ENCODE data around the gene CDK5. TPM values are rescaled to one million over a fixed set of nuclear protein-coding genes. Genes with fewer than 3 reads are reported as not detected.

CDK5 gene
- total and polyA plus RNA-seq, 9 of the 15 experiments (the other 6 are each of a cell fraction or from before 2014, with no cell fraction given): 3.2 to 38.0 (median 27.5) TPM

GRCh38 chr7:151081170-151082101 lies 23.7 kb upstream of the CDK5 start (continued):
- peak in 1 of 2 experiments; percentile 38; a peak in 1 of 4 replicates for TF ChIP-seq MLLT1 (IDR thresholded peaks at IDR 0.05)
- TF ChIP-seq FUS (optimal IDR thresholded peaks at IDR 0.05; ENCODE audit: low read depth, low read length): peak; percentile 60
- no peak for TF ChIP-seq RFX1 (IDR thresholded peaks at IDR 0.05)
- TF ChIP-seq PHB (CRISPR knock-in tag; IDR thresholded peaks at IDR 0.05): no peak
- TF ChIP-seq ZNF140 (CRISPR knock-in tag; IDR thresholded peaks at IDR 0.05): no peak
- TF ChIP-seq MAFG (tag; conservative IDR thresholded peaks at IDR 0.05): no peak
- peak; percentile 36; the same call in 1 of the 2 replicates for TF ChIP-seq ETS1 (conservative IDR thresholded peaks at IDR 0.05; ENCODE audit: control insufficient read depth, low read depth, low read length)
- TF ChIP-seq GATA2 (CRISPR knock-in tag; IDR thresholded peaks at IDR 0.05): no peak
- TF ChIP-seq ZNF395 (CRISPR knock-in tag; IDR thresholded peaks at IDR 0.05): 0 out of 2 replicates have a peak, but pooled peaks have one; percentile 8
- peak; percentile 44; the same call in 1 of the 2 replicates for TF ChIP-seq HNRNPL (IDR thresholded peaks at IDR 0.05; ENCODE audit: low read depth, low read length)
- TF ChIP-seq U2AF1 (optimal IDR thresholded peaks at IDR 0.05; ENCODE audit: low read depth, low read length): peak; percentile 39
- no peak for TF ChIP-seq JUN (IDR thresholded peaks at IDR 0.05; ENCODE audit: borderline replicate concordance, low read depth, low read length)
- 0 out of 2 replicates have a peak, but pooled peaks have one; percentile 23 for TF ChIP-seq JUN (CRISPR knock-in tag; IDR thresholded peaks at IDR 0.05; ENCODE audit: borderline replicate concordance)
- TF ChIP-seq ZNF165 (CRISPR knock-in tag; IDR thresholded peaks at IDR 0.05; ENCODE audit: borderline replicate concordance): 0 out of 2 replicates have a peak, but pooled peaks have one; percentile 39
- peak; percentile 60; the same call in 1 of the 2 replicates for TF ChIP-seq ZNF76 (CRISPR knock-in tag; IDR thresholded peaks at IDR 0.05; ENCODE audit: borderline replicate concordance)
- TF ChIP-seq NCOA2 (IDR thresholded peaks at IDR 0.05; ENCODE audit: partially characterized antibody in 2 of 2): no peak
- no peak for TF ChIP-seq MXD1 (CRISPR knock-in tag; IDR thresholded peaks at IDR 0.05; ENCODE audit: borderline replicate concordance, poor library complexity, severe bottlenecking)
- TF ChIP-seq HDGF (IDR thresholded peaks at IDR 0.05): peak; percentile 22; the same call in 1 of the 2 replicates
- peak; percentile 43 for TF ChIP-seq POU5F1 (IDR thresholded peaks at IDR 0.05; ENCODE audit: borderline replicate concordance, low read depth, low read length, partially characterized antibody)
- 0 out of 2 replicates have a peak, but pooled peaks have one; percentile 57 for TF ChIP-seq TRIM25 (IDR thresholded peaks at IDR 0.05; ENCODE audit: borderline replicate concordance)

Measured in K562 (cell line).